Body of pancreas (tissue), 4 donors: ENCODE results near the gene VPS4B.

Experiments used
- POLR2A ChIP-seq, 3 donors: fragments of 450-650 bp; IDR thresholded peaks; one replicate each; pipeline ENCODE4 v1.6.1; 2016; ENCODE audit warnings: antibody characterized with exemption in 3 of 3, mild to moderate bottlenecking in 2 of 3
- TF ChIP-seq, protein P1 (sequence below), 7 experiments: fragments of 450-650 bp in 4 of 7; fragments of 200-600 bp in 3 of 7; sonication (generic) in 3 of 7; IDR thresholded peaks; one replicate each; pipeline ENCODE4 v1.5.1; 2016 to 2019; ENCODE audit warnings: antibody characterized with exemption in 7 of 7

GRCh38 chr18:63366213-63367052 is 55.8 kb downstream of the VPS4B start:
- TF ChIP-seq, protein P1, sequence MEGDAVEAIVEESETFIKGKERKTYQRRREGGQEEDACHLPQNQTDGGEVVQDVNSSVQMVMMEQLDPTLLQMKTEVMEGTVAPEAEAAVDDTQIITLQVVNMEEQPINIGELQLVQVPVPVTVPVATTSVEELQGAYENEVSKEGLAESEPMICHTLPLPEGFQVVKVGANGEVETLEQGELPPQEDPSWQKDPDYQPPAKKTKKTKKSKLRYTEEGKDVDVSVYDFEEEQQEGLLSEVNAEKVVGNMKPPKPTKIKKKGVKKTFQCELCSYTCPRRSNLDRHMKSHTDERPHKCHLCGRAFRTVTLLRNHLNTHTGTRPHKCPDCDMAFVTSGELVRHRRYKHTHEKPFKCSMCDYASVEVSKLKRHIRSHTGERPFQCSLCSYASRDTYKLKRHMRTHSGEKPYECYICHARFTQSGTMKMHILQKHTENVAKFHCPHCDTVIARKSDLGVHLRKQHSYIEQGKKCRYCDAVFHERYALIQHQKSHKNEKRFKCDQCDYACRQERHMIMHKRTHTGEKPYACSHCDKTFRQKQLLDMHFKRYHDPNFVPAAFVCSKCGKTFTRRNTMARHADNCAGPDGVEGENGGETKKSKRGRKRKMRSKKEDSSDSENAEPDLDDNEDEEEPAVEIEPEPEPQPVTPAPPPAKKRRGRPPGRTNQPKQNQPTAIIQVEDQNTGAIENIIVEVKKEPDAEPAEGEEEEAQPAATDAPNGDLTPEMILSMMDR (IDR thresholded peaks at IDR 0.05), result no peak
- TF ChIP-seq POLR2A (IDR thresholded peaks at IDR 0.05), result peak in 1 of 3 donors; percentile 42
